GM18868 (cell line): Measurements from ENCODE around the gene MSRB1.
A peak's percentile ranks its signal among the peaks of the same experiment; 100 is the strongest.

Experiments used
- ATAC-seq: cut with Tn5 transposase; IDR thresholded peaks from one replicate; pipeline ENCODE4 v1.9.1; 2021; ENCODE audit warnings: mild to moderate bottlenecking, moderate library complexity; ENCODE audit not compliant: unreplicated experiment

Gene MSRB1

DNA sequence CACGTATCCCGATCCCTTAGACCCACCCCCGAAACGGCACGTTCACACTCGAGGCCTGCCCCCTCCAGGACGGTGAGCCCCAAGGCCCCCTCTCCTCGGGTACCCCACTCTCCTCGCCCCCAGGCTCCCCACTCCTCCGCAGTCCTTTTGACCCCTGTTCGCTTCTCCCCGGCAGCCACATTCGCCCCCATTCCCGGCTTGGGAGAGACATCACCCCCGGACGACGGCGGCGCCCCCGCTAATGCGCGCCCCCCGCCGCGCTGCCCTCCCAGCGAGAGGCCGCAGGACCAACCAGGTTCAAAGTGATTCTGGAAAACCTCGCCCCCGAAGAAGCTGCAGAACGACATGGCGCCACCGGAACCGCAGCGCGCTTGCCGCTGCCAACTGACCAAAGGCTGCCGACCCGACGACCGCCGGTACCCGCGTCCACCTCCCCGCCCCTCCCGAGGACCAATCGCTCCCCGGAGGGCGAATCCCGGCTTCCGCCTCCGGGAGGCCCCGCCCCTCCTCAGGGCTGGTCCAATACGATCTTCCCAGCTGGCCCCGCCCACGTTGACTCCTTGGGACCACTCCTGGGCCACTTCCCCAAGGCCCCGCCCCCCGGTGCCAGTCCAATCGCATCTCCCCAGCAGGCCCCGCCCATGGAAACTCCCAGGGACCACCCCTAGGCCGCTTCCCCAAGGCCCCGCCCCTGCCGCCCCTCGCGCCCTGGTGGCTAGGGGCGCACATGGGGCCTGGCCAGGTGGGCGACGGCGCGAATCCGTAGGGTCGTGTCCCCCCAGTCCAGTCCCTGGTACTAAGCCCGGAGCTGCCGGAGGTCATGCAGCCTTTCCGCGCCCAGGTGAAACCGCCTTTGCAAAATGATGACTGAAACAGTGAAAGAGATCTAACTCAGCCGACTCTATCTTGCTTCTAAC lies at the start of gene MSRB1:
Gene MSRB1, minus strand, starts transcription at position 390 of the 917 bp plus-strand sequence. Its CDS starts 43 bp downstream, at position 347.
- peak; percentile 94 for ATAC-seq

DNA sequence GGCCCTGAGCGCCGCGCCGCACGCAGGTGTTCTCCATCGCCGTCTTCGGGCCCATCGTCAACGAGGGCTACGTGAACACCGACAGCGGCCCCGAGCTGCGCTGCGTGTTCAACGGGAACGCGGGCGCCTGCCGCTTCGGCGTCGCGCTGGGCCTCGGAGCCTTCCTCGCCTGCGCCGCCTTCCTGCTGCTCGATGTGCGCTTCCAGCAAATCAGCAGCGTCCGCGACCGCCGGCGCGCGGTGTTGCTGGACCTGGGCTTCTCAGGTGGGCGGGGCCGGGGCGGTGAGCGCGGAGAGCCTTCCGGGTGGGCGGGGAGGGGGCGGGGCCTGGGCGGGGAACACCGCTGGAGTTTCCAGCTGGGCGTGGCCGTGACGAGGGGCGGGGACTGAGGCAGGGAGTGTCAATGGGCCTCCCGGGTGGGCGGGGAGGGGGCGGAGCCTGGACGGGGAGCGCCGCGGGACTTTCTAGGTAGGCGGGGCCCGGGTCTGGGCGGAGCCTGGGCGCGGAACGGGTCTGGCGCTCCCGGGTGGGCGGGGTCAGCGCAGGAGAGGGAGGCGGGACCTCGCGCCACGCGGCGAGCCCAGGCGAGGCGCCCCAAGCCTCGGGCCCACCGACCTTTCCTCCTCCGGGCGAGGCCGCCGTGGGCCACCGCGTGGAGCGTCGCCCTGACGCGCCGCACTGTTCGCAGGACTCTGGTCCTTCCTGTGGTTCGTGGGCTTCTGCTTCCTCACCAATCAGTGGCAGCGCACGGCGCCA lies 49.1 kb upstream of the MSRB1 start:
- ATAC-seq, result peak; percentile 56

- no peak for ATAC-seq
These were observed 48.6 kb upstream of the MSRB1 start for GRCh38 chr16:1991588-1991947.

DNA sequence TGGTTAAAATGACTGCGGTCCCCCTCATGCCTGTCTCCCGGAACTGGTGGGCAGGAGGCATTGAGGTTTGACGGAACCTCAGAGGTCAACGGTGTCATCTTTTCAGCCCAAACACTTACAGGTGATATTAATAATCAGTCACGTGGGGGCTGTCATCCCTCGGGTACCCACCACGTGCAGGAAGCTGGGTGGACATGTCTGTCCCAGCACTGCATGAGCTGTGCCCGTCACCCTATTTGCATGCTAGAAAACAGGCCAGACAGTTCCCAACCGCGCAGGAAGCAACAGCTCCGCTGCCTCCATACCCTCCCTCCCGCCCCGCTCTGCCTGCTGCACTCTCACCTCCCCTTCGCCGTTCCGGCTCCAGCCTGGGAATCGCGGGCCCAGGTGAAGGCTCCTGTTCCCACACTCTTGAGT lies 48.1 kb upstream of the MSRB1 start:
- no peak for ATAC-seq

DNA sequence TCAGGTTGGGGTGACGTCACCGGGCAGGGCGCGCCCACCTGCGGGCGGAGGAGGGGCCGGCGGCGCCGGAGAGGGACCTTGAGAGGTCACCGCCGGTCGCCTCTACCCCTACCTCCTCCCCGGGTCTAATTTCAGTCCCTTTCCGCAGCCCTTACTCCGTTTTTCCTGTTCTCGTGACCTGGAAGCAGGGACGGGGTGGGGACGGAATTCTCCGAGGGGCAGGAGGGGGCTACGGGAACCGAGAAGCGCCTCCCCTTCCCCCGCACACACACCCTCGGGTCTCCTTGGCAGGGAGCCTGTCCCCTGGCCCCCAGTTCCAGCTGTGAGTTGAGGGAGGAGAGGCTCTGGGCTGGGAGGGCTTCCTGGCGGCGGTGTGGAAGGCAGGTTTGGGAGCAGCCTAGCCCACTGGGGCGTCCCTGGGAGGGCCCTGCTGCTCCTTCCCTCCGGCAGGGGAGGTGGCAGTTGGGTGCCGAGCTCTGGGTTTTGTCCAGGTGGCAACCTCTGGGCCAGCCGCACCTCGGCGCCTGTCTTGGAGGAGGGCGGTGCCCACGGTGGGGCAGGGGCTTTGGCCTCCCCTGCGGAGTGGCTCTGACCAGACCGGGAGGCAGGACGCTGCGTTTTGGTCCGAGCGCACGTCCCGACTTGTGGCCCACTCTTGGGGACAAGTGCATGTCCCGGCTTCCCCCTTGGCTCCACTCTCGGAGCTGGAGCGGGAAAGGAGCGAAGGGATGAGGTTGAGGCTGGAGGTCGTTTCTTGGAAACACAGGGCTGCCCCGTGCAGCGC lies 47.5 kb upstream of the MSRB1 start:
- no peak for ATAC-seq

DNA sequence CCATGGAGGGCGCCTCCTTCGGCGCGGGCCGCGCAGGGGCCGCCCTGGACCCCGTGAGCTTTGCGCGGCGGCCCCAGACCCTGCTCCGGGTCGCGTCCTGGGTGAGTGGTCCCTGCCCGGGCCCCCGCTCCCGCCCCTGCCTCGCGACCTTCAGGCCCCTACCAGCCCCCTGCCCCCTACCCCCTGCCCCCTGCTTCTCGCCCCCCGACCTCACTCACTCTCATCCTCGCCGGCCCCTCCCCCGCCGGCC lies 47.0 kb upstream of the MSRB1 start:
- ATAC-seq, result no peak

DNA sequence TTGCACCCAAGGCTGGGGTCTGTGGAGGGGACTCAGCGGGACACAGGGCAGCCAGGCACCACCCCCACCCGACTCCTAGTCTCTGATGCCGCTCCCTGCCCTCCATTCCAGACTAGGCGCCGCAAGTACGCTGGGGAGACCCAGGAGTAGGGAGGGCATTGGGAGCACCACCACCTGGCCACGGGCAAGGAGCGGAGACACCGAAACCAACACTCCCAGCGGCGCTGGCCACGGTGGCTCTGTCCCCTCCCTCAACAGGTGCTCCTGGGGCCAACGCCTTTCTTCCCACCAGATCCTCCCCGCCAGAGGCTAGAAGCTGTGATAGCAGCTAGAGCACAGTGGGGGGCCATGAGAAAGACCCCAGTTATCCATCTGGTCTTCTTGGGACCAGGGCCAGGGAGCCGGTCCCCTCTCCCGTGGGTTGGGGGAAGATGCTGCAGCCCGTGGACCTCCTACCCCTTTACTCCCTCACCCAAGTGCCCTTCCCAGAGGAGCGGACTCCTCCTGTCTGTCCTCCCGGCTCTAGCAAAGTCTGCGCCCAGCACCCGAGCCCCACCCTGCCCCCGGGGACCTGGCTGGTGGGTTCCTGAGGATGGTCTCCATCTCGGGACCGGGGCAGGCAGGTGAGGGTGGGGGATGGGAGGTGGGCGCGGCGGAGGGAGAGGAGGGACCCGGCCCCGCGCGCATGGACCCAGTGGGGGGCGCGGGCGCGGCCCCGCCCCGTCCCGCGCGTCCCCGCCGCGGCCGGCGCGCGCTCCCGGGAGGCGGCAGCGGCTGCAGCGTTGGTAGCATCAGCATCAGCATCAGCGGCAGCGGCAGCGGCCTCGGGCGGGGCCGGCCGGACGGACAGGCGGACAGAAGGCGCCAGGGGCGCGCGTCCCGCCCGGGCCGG lies 46.5 kb upstream of the MSRB1 start, which contains the start of gene SYNGR3:
Gene SYNGR3, plus strand, starts transcription at position 762 of the 892 bp plus-strand sequence. CDS start 133 bp downstream, outside the sequence.
- ATAC-seq, result no peak

- no peak for ATAC-seq
These were observed 44.2 kb upstream of the MSRB1 start for GRCh38 chr16:1987198-1987597.

GRCh38 chr16:1985466-1986150 lies 42.6 kb upstream of the MSRB1 start:
- no peak for ATAC-seq

- ATAC-seq, result peak; percentile 9
These were observed 41.6 kb upstream of the MSRB1 start for GRCh38 chr16:1984347-1985225.

GRCh38 chr16:1983544-1984346 lies 40.7 kb upstream of the MSRB1 start, which contains the start of gene GFER:
GFER (plus strand) TSS chr16:1984193; CDS start chr16:1984219, 26 bp downstream.
- ATAC-seq, result peak; percentile 71

DNA sequence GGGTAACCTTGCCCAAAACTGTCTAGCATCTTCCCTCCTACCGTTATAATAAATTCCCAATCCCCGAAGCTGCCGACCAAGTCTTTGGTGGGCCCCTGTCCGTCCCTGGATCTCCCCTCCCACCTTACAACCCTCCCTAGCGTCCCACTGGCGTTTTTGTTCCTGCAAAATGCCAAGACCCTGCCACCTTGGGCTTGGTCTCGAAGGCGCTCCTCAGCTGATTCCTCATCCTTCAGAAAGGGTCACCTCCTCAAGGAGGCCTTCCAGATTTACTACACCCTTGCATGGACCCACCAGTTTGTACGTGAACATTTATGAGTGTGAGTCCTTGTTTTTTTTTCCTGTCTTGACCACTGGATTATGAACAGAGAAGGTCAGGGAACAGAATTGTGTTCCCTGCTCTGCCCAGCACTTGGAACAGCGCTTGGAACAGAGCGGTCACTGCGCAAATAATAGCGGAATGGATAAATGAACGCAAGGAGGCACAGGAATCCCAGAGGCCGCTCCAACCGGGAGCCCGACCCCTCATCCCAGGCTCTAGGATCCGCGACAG lies 40.1 kb upstream of the MSRB1 start:
- no peak for ATAC-seq

DNA sequence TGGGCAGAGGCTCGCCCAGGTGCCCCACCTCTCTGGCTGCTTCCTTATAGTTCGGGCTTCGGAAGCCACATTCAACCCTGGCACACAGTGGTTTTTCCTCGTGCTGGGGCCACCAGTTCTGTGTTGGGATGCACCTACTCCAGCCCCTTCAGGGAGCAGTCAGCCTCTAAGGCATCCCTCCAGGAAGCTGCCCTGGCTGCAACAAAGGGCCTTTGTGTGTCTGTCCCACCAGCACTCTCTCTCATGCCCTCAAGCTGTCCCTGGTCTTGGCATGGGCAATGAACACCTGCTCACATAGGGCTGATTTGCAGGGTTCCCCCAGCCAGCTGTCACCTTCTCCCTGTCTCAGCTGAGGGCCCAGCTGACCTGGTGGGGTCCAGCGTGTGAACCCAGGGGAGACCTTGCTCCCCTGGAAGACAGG lies 39.0 kb upstream of the MSRB1 start:
- no peak for ATAC-seq

DNA sequence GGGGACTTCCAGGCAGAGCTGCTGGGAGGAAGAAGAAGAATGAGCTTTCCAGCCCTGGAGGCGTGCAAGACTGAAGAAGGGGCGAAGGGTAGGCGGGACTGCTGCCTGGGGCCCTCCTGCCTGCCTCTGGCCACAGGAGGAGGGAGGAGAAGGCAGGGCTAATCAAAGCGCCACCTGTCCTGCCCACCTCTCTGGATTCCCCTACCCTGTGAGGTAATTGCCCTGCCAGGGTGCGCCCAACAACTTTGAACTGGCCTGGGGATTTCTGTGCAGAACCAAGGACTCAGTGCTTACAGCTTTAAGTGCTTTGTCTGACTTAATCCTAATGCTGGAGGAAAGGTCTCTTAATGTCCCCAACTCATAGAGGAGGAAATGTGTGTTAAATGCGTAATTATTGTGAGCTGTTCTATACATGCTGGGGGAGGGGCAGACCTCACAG lies 38.4 kb upstream of the MSRB1 start, which contains the start of gene NOXO1:
Gene NOXO1, minus strand, starts transcription at position 72 of the 439 bp plus-strand sequence. CDS start 290 bp downstream, outside the sequence.
- no peak for ATAC-seq

DNA sequence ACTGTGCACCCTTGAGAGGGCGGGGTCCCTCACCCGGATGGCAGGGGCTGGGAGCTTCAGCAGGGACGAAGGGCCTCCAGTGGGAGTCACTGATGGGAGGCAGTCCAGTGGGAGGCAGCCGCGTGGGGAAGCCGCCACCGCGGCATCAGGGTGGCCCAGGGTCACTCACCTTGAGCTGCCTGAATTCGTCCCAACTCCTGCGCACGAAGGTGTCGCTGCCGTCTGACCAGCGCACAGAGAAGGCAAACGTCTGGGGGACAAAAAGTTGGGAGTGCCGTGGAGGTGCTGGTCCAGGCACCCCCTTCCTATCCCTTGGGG lies 37.7 kb upstream of the MSRB1 start:
- ATAC-seq, result no peak

- ATAC-seq, result no peak
These were observed 37.2 kb upstream of the MSRB1 start for GRCh38 chr16:1980030-1980769.
